ENCODE measurements around the gene PDE6B.

The PDE6B gene

DNA sequence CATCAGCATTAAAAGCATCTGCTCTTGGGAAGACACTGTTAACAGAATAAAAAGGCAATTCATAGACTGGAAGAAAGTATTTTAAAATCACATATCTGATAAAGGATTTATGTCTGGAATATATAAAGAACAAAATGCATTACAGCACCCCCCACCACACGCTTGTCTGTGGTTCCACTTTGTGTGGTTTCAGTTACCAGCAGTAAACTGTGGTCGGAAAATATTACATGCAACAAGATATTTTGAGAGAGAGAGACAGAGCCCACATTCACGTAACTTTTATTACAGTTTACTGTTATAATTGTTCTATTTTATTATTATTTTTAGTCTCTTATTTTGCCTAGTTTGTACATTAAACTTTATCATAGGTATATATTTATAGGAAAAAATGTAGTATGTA is 21.2 kb upstream of the PDE6B start:
- TF ChIP-seq, protein P1, sequence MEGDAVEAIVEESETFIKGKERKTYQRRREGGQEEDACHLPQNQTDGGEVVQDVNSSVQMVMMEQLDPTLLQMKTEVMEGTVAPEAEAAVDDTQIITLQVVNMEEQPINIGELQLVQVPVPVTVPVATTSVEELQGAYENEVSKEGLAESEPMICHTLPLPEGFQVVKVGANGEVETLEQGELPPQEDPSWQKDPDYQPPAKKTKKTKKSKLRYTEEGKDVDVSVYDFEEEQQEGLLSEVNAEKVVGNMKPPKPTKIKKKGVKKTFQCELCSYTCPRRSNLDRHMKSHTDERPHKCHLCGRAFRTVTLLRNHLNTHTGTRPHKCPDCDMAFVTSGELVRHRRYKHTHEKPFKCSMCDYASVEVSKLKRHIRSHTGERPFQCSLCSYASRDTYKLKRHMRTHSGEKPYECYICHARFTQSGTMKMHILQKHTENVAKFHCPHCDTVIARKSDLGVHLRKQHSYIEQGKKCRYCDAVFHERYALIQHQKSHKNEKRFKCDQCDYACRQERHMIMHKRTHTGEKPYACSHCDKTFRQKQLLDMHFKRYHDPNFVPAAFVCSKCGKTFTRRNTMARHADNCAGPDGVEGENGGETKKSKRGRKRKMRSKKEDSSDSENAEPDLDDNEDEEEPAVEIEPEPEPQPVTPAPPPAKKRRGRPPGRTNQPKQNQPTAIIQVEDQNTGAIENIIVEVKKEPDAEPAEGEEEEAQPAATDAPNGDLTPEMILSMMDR (IDR thresholded peaks at IDR 0.05; ENCODE audit: extremely low read depth, missing control alignments), result no peak
- DNase-seq (ENCODE audit: low spot score), result no peak

DNA sequence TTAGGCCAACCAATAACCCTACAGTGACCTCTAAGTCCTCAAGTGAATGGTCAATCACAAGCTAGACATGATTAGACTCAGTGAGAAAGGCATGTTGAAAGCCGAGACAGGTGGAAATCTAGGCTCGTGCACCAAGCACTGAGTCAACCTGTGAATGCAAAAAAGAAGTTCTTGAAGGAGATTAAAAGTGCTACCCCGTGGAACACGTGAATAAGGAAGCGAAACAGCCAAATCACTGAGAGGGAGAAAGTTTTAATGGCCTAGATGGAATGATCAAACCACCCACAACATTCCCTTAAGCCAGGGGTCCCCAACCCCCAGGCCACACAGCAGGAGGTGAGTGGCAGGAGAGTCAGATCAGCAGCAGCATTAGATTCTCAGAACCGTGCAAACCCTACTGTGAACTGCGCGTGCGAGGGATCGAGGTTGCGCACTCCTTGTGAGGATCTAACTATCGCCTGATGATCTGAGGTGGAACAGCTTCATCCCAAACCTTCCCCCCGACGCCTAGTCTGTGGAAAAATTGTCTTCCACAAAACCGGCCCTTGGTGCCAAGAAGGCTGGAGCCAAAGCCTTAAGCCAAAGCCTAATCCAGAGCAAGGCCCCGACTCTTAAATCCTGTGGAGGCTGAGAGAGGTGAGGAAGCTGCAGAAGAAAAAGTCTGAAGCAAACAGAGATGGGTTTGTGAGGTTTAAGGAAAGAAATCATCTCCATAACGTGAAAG is 19.5 kb upstream of the PDE6B start:
- TF ChIP-seq, protein P1 (IDR thresholded peaks at IDR 0.05; ENCODE audit: extremely low read depth, missing control alignments), result no peak
- DNase-seq (ENCODE audit: low spot score), result no peak

DNA sequence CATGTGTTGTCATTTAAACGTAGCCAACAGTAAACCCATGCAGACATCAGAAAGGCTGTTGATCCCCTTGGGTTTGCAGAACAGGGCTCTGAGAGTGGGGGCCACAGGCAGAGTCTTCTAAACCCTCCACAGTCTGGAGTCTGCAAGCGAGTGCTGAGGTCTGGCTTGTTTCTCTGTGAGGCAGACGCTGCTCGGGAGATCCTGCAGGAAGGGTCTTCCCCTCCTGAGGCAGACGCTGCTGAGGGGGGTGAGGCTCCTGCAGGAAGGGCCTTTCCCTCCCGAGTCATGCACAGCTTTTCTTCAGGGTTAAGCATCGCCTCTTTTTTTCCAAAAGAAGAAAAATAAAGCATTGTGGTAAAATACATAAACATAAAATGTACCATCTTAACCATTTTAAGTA is 17.1 kb upstream of the PDE6B start:
- TF ChIP-seq, protein P1 (IDR thresholded peaks at IDR 0.05; ENCODE audit: extremely low read depth, missing control alignments), result no peak
- DNase-seq (ENCODE audit: low spot score), result no peak

DNA sequence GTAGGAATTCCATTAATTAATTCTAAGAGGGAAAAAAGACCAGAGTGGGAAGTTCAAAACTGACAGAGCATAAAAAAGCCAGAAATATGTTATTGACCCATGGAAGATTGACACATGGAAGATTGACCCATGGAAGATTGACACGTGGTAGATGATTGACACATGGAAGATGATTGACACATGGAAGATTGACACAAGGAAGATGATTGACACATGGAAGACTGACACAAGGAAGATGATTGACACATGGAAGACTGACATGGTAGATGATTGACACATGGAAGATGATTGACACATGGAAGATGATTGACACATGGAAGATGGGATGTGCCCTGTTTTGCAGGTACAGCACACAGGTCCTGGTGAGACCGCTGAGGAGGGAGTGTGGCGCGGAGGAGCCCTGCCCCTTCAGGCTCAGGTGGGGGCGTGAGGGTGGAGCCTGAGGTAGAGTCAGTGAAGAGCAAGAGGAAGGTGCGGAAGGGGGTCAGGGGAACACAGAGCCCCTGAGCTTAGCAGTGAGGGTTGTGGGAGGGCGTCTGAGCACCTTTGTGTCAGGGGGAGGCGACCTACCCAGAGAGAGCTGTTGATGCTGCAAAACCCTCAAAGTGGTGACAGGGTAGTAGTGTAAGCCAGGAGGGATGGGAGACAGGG is 15.8 kb upstream of the PDE6B start:
- DNase-seq (ENCODE audit: low spot score), result no peak
- TF ChIP-seq, protein P1 (IDR thresholded peaks at IDR 0.05; ENCODE audit: extremely low read depth, missing control alignments), result no peak

DNA sequence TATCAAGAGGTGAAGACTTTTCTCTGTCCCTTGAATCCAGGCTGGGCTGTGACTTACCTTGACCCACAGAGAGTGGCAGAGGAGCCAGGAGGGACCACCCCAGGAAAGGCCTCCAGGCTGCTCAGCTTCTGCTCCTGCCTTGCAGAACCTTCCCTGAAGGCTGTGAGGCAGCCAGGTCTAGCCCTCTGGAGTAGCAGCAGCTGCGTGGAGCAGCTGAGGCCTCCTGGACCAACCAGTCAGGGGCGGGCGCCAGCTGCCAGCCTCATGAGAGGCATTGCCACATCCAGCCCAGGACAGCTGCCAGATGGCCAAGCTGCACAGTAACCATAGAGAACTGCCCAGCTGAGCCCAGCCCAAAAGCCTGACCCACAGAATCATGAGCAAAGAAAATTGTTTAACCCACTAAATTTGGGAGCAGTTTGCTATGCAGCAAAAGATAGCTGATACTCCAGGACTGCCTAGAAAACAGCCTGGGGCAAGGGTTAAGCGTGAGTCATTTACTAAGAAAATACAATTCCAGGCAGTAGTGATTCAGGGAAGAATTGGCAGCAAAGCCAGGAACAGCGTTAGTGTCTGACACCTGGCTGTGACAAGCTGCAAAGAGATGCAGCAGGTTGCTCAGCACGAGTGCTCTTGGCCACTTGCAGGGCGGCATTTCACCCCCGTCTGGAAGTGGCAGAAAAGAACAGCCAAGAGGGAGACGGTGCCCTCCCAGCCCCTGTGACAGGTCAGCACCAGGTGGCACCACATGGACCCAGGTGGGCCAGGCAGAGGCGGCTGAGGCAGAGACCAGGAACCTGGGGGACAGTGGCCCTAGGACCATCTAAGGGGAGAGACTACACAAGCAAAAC is 14.7 kb upstream of the PDE6B start:
- DNase-seq (ENCODE audit: low spot score), result no peak
- TF ChIP-seq, protein P1 (IDR thresholded peaks at IDR 0.05; ENCODE audit: extremely low read depth, missing control alignments), result no peak

DNA sequence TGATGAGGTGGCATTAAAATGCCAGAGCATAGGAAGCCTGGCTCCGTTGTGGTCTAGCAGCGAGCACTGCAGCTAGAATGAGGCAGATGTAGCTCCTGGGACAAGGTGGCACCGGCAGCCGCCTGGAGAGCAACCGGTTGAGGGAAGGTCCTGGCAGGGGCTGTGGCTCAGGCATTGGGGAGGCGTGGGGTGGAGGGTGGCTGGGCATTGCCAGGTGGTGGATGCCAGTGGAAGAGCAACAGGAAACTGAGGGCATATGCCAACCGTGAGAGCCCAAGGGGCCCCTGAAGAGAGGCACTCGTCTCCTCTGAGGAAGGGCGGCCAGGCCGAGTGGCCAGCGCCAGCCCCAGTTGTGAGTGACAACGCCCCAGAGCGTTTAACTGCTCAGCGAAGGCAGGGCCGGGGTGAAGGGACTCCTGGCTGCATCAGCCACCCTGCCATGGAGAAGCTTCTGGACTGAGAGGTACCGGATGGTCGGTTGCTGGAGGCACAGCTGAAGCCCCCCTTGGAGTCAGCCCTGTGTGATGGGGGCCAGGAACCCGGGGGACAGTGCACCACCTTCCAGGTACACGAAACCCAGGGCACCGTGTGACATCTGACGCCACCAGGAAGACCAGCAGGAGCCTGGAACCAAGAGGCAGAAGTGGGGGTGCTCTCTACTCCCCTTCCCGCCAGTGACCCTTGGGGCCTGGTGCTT is 13.2 kb upstream of the PDE6B start:
- TF ChIP-seq, protein P1 (IDR thresholded peaks at IDR 0.05; ENCODE audit: extremely low read depth, missing control alignments), result no peak

More for the DNA sequence above, 13.2 kb upstream of the PDE6B start:
- DNase-seq (ENCODE audit: low spot score), result no peak

Data from GM20000 (cell line).